ENCODE measurements around the gene CLSTN2.

The CLSTN2 gene

DNA sequence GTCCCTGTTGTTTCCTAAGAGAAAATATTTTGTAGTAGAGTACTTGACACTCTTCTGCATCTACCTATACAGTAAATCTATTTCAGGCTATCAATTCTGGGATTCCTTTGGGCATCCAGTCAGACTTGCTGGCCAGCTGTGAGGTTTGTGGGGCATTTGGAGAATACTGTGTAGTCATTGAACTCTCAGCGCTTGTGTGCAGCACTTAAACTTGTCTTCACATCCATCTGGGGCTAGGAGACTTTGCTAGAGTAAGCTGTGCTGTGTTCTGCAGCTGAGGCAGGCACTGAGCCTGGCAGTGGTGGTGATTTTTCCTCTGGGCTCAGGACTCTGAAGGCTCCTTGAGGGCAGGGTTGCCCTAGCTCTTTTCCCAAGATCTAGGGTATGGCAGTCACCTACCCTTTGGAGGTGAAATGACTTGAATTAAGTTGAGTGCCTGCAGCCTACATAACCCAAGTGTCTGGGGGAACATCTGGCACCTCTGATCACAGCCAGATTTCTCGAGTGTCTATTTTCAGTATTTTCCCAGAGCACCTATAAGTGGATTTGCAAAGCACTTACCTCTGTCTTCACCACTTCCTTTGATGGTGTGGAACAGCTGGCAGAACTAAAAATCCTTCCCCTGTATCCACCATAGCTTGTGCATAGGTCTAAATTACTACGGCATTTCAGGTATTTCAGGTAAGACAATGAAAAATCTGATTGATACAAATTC is 19.3 kb downstream of the CLSTN2 start:
- H3K27ac ChIP-seq: no peak overlapping the region
- TF ChIP-seq CTCF (IDR thresholded peaks at IDR 0.05): no peak
- H3K4me3 ChIP-seq: no peak overlapping the region
- no peak for DNase-seq (ENCODE audit: low spot score)

GRCh38 chr3:139957844-139958243 is 22.9 kb downstream of the CLSTN2 start:
- no peak for DNase-seq (ENCODE audit: low spot score)
- TF ChIP-seq CTCF (IDR thresholded peaks at IDR 0.05): no peak
- Histone ChIP-seq H3K4me3 (no peak overlapping the region), H3K27ac (no peak overlapping the region)

DNA sequence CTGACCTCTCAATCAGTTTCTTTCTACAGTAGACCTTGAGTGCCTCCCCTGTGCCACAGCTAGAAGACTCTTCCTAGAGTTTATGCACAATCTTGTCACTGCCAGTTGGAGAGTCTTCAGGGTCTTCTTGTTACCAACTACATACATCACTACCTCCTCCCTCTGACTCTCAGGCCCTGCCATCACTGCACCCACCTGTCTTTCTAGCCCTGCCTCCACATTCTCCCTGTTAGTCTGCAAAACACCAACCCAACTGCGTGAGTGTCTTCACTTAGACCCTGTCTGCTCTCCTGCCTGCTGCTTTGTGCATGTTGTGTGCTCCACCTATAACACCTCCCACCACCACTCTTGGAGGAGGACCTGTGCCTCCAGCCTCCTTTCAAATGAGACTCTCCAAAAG is 34.4 kb downstream of the CLSTN2 start:
- TF ChIP-seq CTCF (IDR thresholded peaks at IDR 0.05): no peak
- no peak overlapping the region for H3K27ac ChIP-seq
- H3K4me3 ChIP-seq: no peak overlapping the region
- peak; percentile 29 for DNase-seq (ENCODE audit: low spot score)

GRCh38 chr3:139970526-139970925 is 35.5 kb downstream of the CLSTN2 start:
- DNase-seq (ENCODE audit: low spot score): peak; percentile 33
- Histone ChIP-seq H3K4me3 (no peak overlapping the region), H3K27ac (no peak overlapping the region)
- no peak for TF ChIP-seq CTCF (IDR thresholded peaks at IDR 0.05)

GRCh38 chr3:139974809-139975425 is 39.9 kb downstream of the CLSTN2 start:
- TF ChIP-seq CTCF (IDR thresholded peaks at IDR 0.05): no peak
- no peak overlapping the region for H3K27ac ChIP-seq
- peak; percentile 26 for DNase-seq (ENCODE audit: low spot score)
- H3K4me3 ChIP-seq: no peak overlapping the region

- H3K4me3 ChIP-seq: no peak overlapping the region
- DNase-seq (ENCODE audit: low spot score): no peak
- TF ChIP-seq CTCF (IDR thresholded peaks at IDR 0.05): no peak
- H3K27ac ChIP-seq: no peak overlapping the region
These were observed 40.8 kb downstream of the CLSTN2 start for GRCh38 chr3:139975594-139976365.

Data from coronary artery (tissue), 2 donors.